CD4-positive, alpha-beta T cell treated with Interferon gamma for 1 hour (primary cell): ENCODE data around the gene PVR.
"Not testable (repeated sequence)": the region's sequence is repeated elsewhere in the genome, so short reads cannot be mapped to it uniquely, and the experiment has no call there.

Source experiments
- DNase-seq: peaks from one replicate; pipeline ENCODE4 v3.0.0-alpha.2; 2020

The PVR gene

GRCh38 chr19:44648631-44649251 is 5.0 kb downstream of the PVR start:
- no peak for DNase-seq

GRCh38 chr19:44649578-44650145 is 6.0 kb downstream of the PVR start:
- DNase-seq = no peak

GRCh38 chr19:44653343-44653742 is 9.6 kb downstream of the PVR start:
- no peak for DNase-seq

- peak; percentile 86 for DNase-seq
Measured at GRCh38 chr19:44653977-44654774, 10.5 kb downstream of the PVR start.

- peak; percentile 58 for DNase-seq
Measured at GRCh38 chr19:44657211-44657921, 13.7 kb downstream of the PVR start.

- DNase-seq = no peak
Measured at GRCh38 chr19:44658069-44658733, 14.5 kb downstream of the PVR start.

- no peak for DNase-seq
Measured at GRCh38 chr19:44660081-44660480, 16.4 kb downstream of the PVR start.

- DNase-seq = no peak
Measured at GRCh38 chr19:44661205-44661604, 17.5 kb downstream of the PVR start.

GRCh38 chr19:44661904-44662303 is 18.2 kb downstream of the PVR start:
- no peak for DNase-seq

- DNase-seq = no peak
Measured at GRCh38 chr19:44662691-44663385, 19.1 kb downstream of the PVR start.

GRCh38 chr19:44663996-44664395 is 20.3 kb downstream of the PVR start:
- DNase-seq = no peak

- no peak for DNase-seq
Measured at GRCh38 chr19:44664976-44665375, 21.3 kb downstream of the PVR start.

- no peak for DNase-seq
Measured at GRCh38 chr19:44666852-44667556, 23.3 kb downstream of the PVR start.

GRCh38 chr19:44668985-44669764 is 25.5 kb downstream of the PVR start:
- DNase-seq = no peak

GRCh38 chr19:44670027-44670426 is 26.3 kb downstream of the PVR start:
- not testable (repeated sequence) for DNase-seq

GRCh38 chr19:44671400-44671799 is 27.7 kb downstream of the PVR start, which contains the start of gene CEACAM19:
CEACAM19 (plus strand) TSS chr19:44671482; CDS start chr19:44671932, 450 bp downstream.
- DNase-seq = no peak

GRCh38 chr19:44672226-44672625 is 28.5 kb downstream of the PVR start:
- no peak for DNase-seq

- no peak for DNase-seq
Measured at GRCh38 chr19:44673510-44673909, 29.8 kb downstream of the PVR start.

GRCh38 chr19:44675521-44675920 is 31.8 kb downstream of the PVR start:
- DNase-seq = no peak

GRCh38 chr19:44677019-44677811 is 33.5 kb downstream of the PVR start:
- no peak for DNase-seq
